GM23338 (cell line): Measurements from ENCODE around the gene GRID2. TPM values are rescaled to one million over a fixed set of nuclear protein-coding genes. Genes with fewer than 3 reads are reported as not detected.

Experiments
- ATAC-seq: fragments of 200-7000 bp; cut with Tn5 transposase; 3 replicates; pipeline ENCODE4 v1.9.1; 2020
- DNase-seq: peaks from one replicate; pipeline ENCODE4 v3.0.0-alpha.2; 2015; ENCODE audit warnings: low spot score
- H2AFZ ChIP-seq: fragments of 200-600 bp; sonication (generic); 2 replicates; pipeline ENCODE4 v1.8.0; 2016; ENCODE audit warnings: antibody characterized with exemption, mild to moderate bottlenecking, moderate library complexity
- H3F3A ChIP-seq: fragments of 200-600 bp; sonication (generic); replicated peaks from 2 replicates; pipeline ENCODE4 v1.8.0; 2017; ENCODE audit warnings: antibody characterized with exemption, mixed run types, low read depth
- H3K27ac ChIP-seq: fragments of 200-600 bp; sonication (generic); 2 replicates; pipeline ENCODE4 v1.6.1; 2016; ENCODE audit warnings: low read depth
- H3K27me3 ChIP-seq: fragments of 200-600 bp; sonication (generic); 2 replicates; pipeline ENCODE4 v1.8.0; 2016; ENCODE audit warnings: mild to moderate bottlenecking, mixed run types, moderate library complexity; ENCODE audit not compliant: insufficient read depth
- H3K36me3 ChIP-seq: fragments of 200-600 bp; sonication (generic); 2 replicates; pipeline ENCODE4 v1.8.0; 2016; ENCODE audit warnings: mild to moderate bottlenecking; ENCODE audit not compliant: insufficient read depth
- H3K4me1 ChIP-seq: fragments of 200-600 bp; sonication (generic); 2 replicates; pipeline ENCODE4 v1.8.0; 2016; ENCODE audit warnings: mild to moderate bottlenecking, moderate library complexity; ENCODE audit not compliant: insufficient read depth
- H3K4me2 ChIP-seq: fragments of 200-600 bp; sonication (generic); 2 replicates; pipeline ENCODE4 v1.7.1; 2017; ENCODE audit warnings: mixed run types
- H3K4me3 ChIP-seq: fragments of 200-600 bp; sonication (generic); 2 replicates; pipeline ENCODE4 v1.6.1; 2016; ENCODE audit warnings: mixed run types
- H3K79me2 ChIP-seq: fragments of 200-600 bp; sonication (generic); replicated peaks from 2 replicates; pipeline ENCODE4 v1.8.0; 2017; ENCODE audit warnings: mild to moderate bottlenecking; ENCODE audit not compliant: insufficient read depth
- H3K9me2 ChIP-seq: fragments of 200-600 bp; sonication (generic); 2 replicates; pipeline ENCODE4 v1.8.0; 2017; ENCODE audit not compliant: insufficient read depth
- H4K20me1 ChIP-seq: fragments of 200-600 bp; sonication (generic); replicated peaks from 2 replicates; pipeline ENCODE4 v1.8.0; 2017; ENCODE audit warnings: mild to moderate bottlenecking; ENCODE audit not compliant: insufficient read depth
- H3K27ac Mint-ChIP-seq: 2 replicates; pipeline ENCODE4 v1.8.0; 2020; ENCODE audit warnings: inconsistent platforms, mild to moderate bottlenecking, moderate library complexity, mixed read lengths
- H3K27me3 Mint-ChIP-seq: 3 replicates; pipeline ENCODE4 v1.8.0; 2022; ENCODE audit warnings: low read depth, mild to moderate bottlenecking, moderate library complexity, mixed read lengths, inconsistent platforms; ENCODE audit not compliant: insufficient read depth, poor library complexity
- H3K36me3 Mint-ChIP-seq: 3 replicates; pipeline ENCODE4 v1.8.0; 2021; ENCODE audit warnings: low read depth, mild to moderate bottlenecking, inconsistent platforms, moderate library complexity, mixed read lengths
- H3K4me1 Mint-ChIP-seq: 3 replicates; pipeline ENCODE4 v1.8.0; 2020; ENCODE audit warnings: mild to moderate bottlenecking, inconsistent platforms, mixed read lengths
- H3K4me3 Mint-ChIP-seq: 3 replicates; pipeline ENCODE4 v1.8.0; 2021; ENCODE audit warnings: moderate library complexity, mild to moderate bottlenecking, inconsistent platforms, mixed read lengths
- H3K9me3 Mint-ChIP-seq: 3 replicates; pipeline ENCODE4 v1.8.0; 2020; ENCODE audit warnings: moderate library complexity, mild to moderate bottlenecking, inconsistent platforms, mixed read lengths
- CREB1 ChIP-seq: fragments of 250-450 bp; sonication (Bioruptor Pico); IDR thresholded peaks from 2 replicates; pipeline ENCODE4 v1.5.0; 2020; ENCODE audit warnings: low read depth, mild to moderate bottlenecking, moderate library complexity
- CTCF ChIP-seq, 2 experiments: fragments of 200-600 bp in 1 of 2; sonication (generic) in 1 of 2; conservative IDR thresholded peaks; 2 replicates each; pipeline versions ENCODE4 v1.5.1 to v1.6.1; 2016 to 2017; ENCODE audit warnings: antibody characterized with exemption in 2 of 2, low read depth in 2 of 2, mild to moderate bottlenecking in 2 of 2, moderate library complexity in 1 of 2
- ETS1 ChIP-seq: IDR thresholded peaks from 2 replicates; pipeline ENCODE4 v1.6.1; 2016; ENCODE audit warnings: antibody characterized with exemption
- EZH2 ChIP-seq: fragments of 200-600 bp; sonication (generic); IDR thresholded peaks from one replicate; pipeline ENCODE4 v1.8.0; 2017; ENCODE audit warnings: antibody characterized with exemption, mild to moderate bottlenecking, low read depth; ENCODE audit not compliant: unreplicated experiment
- EZH2phosphoT487 ChIP-seq: fragments of 200-600 bp; sonication (generic); IDR thresholded peaks from one replicate; pipeline ENCODE4 v1.8.1; 2018; ENCODE audit warnings: antibody characterized with exemption; ENCODE audit not compliant: unreplicated experiment
- JUNB ChIP-seq: IDR thresholded peaks from one replicate; pipeline ENCODE4 v1.6.1; 2016; ENCODE audit warnings: antibody characterized with exemption; ENCODE audit not compliant: unreplicated experiment
- NANOG ChIP-seq: IDR thresholded peaks from 2 replicates; pipeline ENCODE4 v1.6.1; 2016; ENCODE audit warnings: antibody characterized with exemption, borderline replicate concordance
- POLR2AphosphoS5 ChIP-seq: IDR thresholded peaks from 2 replicates; pipeline ENCODE4 v1.6.1; 2016; ENCODE audit warnings: antibody characterized with exemption, low read depth
- ZNF114 ChIP-seq: fragments of 250-450 bp; sonication (Bioruptor Pico); IDR thresholded peaks from 2 replicates; pipeline ENCODE4 v1.5.0; 2020; ENCODE audit warnings: mild to moderate bottlenecking, moderate library complexity
- ZNF331 ChIP-seq: fragments of 250-450 bp; sonication (Bioruptor Pico); IDR thresholded peaks from 2 replicates; pipeline ENCODE4 v1.5.0; 2020; ENCODE audit warnings: low read depth, mild to moderate bottlenecking, moderate library complexity
- ZNF462 ChIP-seq: fragments of 250-450 bp; sonication (Bioruptor Pico); IDR thresholded peaks from 2 replicates; pipeline ENCODE4 v1.5.0; 2020; ENCODE audit warnings: mild to moderate bottlenecking, moderate library complexity
- polyA plus RNA-seq: library from polyadenylated mRNA; unstranded; fragments of >200 nt; fragmentation: Nextera tagmentation; extraction: Ambion mirVana; gene quantifications from 2 replicates; pipeline ENCODE4 v1.2.1, GENCODE V29; 2016
- total RNA-seq: library from RNA; depleted of rRNA; stranded (reverse); fragments of >200 nt; shearing (Covaris generic); gene quantifications from 2 replicates; pipeline ENCODE4 v1.2.3, GENCODE V29; 2014

Gene GRID2
- total and polyA plus RNA-seq, 2 experiments from 2014 or later = 19.9 to 65.4 TPM

- peaks cover 75% of the 10 kb centered on the region for H3K79me2 ChIP-seq
- peaks cover 6% of the 10 kb centered on the region; the same call in 1 of the 2 replicates for H4K20me1 ChIP-seq
- no peaks in the 10 kb centered on the region for H3K36me3 ChIP-seq
- Mint-ChIP-seq H3K27ac (no peak overlapping the region), H3K4me3 (no peak overlapping the region), H3K9me3 (no peaks in the 10 kb centered on the region), H3K36me3 (peaks cover 3% of the 10 kb centered on the region; the same call in 2 of the 3 replicates), H3K4me1 (peaks cover 22% of the 10 kb centered on the region), H3K27me3 (no peaks in the 10 kb centered on the region)
- ATAC-seq = no peak
- H3K4me3 ChIP-seq = no peak overlapping the region
- DNase-seq = no peak
- no peak overlapping the region for H3K27ac ChIP-seq
- no peak overlapping the region for H2AFZ ChIP-seq
- peaks cover 10% of the 10 kb centered on the region for H3K4me1 ChIP-seq
- no peak overlapping the region for H3K4me2 ChIP-seq
- TF ChIP-seq POLR2AphosphoS5 (no peak), CREB1 (CRISPR knock-in tag) (no peak), EZH2 (no peak), ZNF114 (no peak), ZNF331 (no peak), NANOG (no peak), JUNB (no peak), EZH2phosphoT487 (no peak), ZNF462 (CRISPR knock-in tag) (no peak), ETS1 (no peak), CTCF (conservative IDR thresholded peaks at IDR 0.05; ENCODE audit: low read depth in 2 of 2) (no peak)
- H3K27me3 ChIP-seq = no peaks in the 10 kb centered on the region
- no peaks in the 10 kb centered on the region for H3K9me2 ChIP-seq
- no peaks in the 10 kb centered on the region for H3F3A ChIP-seq
Measured at GRCh38 chr4:92317047-92317446, 13.3 kb downstream of the GRID2 start.
